ENCODE measurements around the gene SAXO2. TPM values are rescaled to one million over a fixed set of nuclear protein-coding genes. Genes with fewer than 3 reads are reported as not detected.
"Not testable (repeated sequence)": the region's sequence is repeated elsewhere in the genome, so short reads cannot be mapped to it uniquely, and the experiment has no call there.

The SAXO2 gene
- total and polyA plus RNA-seq, 4 donors: 1.9 to 5.1 (median 2.5) TPM; not detected in 1

- H3K4me3 ChIP-seq (ENCODE audit: low read length in 2 of 2); H3K4me1 ChIP-seq (ENCODE audit: control insufficient read depth in 1 of 2, insufficient read depth in 2 of 2, low read length in 2 of 2); H3K36me3 ChIP-seq (ENCODE audit: control insufficient read depth in 1 of 2, insufficient read depth in 2 of 2, low read length in 1 of 2); H3K27ac ChIP-seq (ENCODE audit: low read depth in 1 of 2, low read length in 2 of 2); H3K9me3 ChIP-seq (ENCODE audit: control insufficient read depth, low read length); ATAC-seq (ENCODE audit: low FRiP score); H3K27me3 ChIP-seq (ENCODE audit: control insufficient read depth in 1 of 2, insufficient read depth in 2 of 2, low read length in 1 of 2); intact Hi-C loops (cut with DNase I): not testable (repeated sequence)
- 83 to 91% methylated on average over 5 to 6 of the region's 6 CpGs for WGBS, 2 donors
- DNase-seq: peak in 1 of 2 donors; percentile 26
Measured at GRCh38 chr15:82324831-82325230, 62.2 kb downstream of the SAXO2 start.

DNA sequence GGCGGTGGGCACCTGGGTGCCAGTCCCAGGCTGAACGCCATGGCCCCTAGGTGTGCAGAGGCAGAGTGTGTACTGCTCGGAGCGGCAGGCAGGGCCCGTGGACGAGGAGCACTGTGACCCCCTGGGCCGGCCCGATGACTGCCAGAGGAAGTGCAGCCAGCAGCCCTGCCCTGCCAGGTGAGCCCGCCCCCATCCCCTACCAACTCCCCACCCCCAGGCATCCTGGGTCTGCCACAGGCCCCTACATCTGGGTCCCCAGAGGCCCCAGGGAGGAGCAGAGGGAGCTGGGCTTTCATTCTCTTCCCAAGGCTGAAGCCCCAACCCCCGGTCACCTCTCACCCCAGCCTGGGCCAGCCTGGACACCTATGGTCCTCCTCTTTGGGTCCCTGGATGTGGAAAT, 63.0 kb downstream of the SAXO2 start:
- ATAC-seq (ENCODE audit: low FRiP score); H3K4me1 ChIP-seq (ENCODE audit: control insufficient read depth in 1 of 2, insufficient read depth in 2 of 2, low read length in 2 of 2); H3K4me3 ChIP-seq (ENCODE audit: low read length in 2 of 2); DNase-seq; H3K27ac ChIP-seq (ENCODE audit: low read depth in 1 of 2, low read length in 2 of 2); H3K27me3 ChIP-seq (ENCODE audit: control insufficient read depth in 1 of 2, insufficient read depth in 2 of 2, low read length in 1 of 2); H3K36me3 ChIP-seq (ENCODE audit: control insufficient read depth in 1 of 2, insufficient read depth in 2 of 2, low read length in 1 of 2); H3K9me3 ChIP-seq (ENCODE audit: control insufficient read depth, low read length); intact Hi-C loops (cut with DNase I): not testable (repeated sequence)
- 96% methylated on average over 5 to 10 of the region's 10 CpGs for WGBS, 2 donors

- intact Hi-C loops (cut with DNase I); H3K4me3 ChIP-seq (ENCODE audit: low read length in 2 of 2); H3K9me3 ChIP-seq (ENCODE audit: control insufficient read depth, low read length); H3K27me3 ChIP-seq (ENCODE audit: control insufficient read depth in 1 of 2, insufficient read depth in 2 of 2, low read length in 1 of 2); ATAC-seq (ENCODE audit: low FRiP score); H3K4me1 ChIP-seq (ENCODE audit: control insufficient read depth in 1 of 2, insufficient read depth in 2 of 2, low read length in 2 of 2); H3K36me3 ChIP-seq (ENCODE audit: control insufficient read depth in 1 of 2, insufficient read depth in 2 of 2, low read length in 1 of 2); H3K27ac ChIP-seq (ENCODE audit: low read depth in 1 of 2, low read length in 2 of 2): not testable (repeated sequence)
- DNase-seq: peak in 1 of 2 donors; percentile 57
- 85 to 89% methylated on average over 19 to 22 of the region's 23 CpGs for WGBS, 2 donors
Measured at GRCh38 chr15:82326896-82327295, 64.3 kb downstream of the SAXO2 start.

DNA sequence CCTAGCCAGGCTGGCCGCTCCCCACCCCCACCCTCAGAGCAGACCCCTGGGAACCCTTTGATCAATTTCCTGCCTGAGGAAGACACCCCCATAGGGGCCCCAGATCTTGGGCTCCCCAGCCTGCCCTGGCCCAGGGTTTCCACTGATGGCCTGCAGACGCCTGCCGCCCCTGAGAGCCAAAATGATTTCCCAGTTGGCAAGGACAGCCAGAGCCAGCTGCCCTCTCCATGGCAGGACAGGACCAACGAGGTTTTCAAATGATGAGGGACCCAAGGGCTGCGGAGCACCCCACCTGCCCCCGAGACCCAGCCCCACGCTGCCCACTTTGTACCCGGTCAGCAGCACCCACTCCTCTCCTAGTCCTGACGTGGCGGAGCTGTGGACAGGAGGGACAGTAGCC, 64.8 kb downstream of the SAXO2 start:
- H3K27ac ChIP-seq (ENCODE audit: low read depth in 1 of 2, low read length in 2 of 2); intact Hi-C loops (cut with DNase I); H3K36me3 ChIP-seq (ENCODE audit: control insufficient read depth in 1 of 2, insufficient read depth in 2 of 2, low read length in 1 of 2); H3K4me1 ChIP-seq (ENCODE audit: control insufficient read depth in 1 of 2, insufficient read depth in 2 of 2, low read length in 2 of 2); H3K4me3 ChIP-seq (ENCODE audit: low read length in 2 of 2); ATAC-seq (ENCODE audit: low FRiP score); H3K27me3 ChIP-seq (ENCODE audit: control insufficient read depth in 1 of 2, insufficient read depth in 2 of 2, low read length in 1 of 2); H3K9me3 ChIP-seq (ENCODE audit: control insufficient read depth, low read length): not testable (repeated sequence)
- peak in 1 of 2 donors; percentile 16 for DNase-seq
- WGBS, 2 donors: 91 to 93% methylated on average over 7 to 8 of the region's 10 CpGs

GRCh38 chr15:82329039-82329438, 66.4 kb downstream of the SAXO2 start:
- H3K27me3 ChIP-seq (ENCODE audit: control insufficient read depth in 1 of 2, insufficient read depth in 2 of 2, low read length in 1 of 2); DNase-seq; intact Hi-C loops (cut with DNase I); H3K9me3 ChIP-seq (ENCODE audit: control insufficient read depth, low read length); H3K4me3 ChIP-seq (ENCODE audit: low read length in 2 of 2); H3K36me3 ChIP-seq (ENCODE audit: control insufficient read depth in 1 of 2, insufficient read depth in 2 of 2, low read length in 1 of 2); H3K27ac ChIP-seq (ENCODE audit: low read depth in 1 of 2, low read length in 2 of 2); H3K4me1 ChIP-seq (ENCODE audit: control insufficient read depth in 1 of 2, insufficient read depth in 2 of 2, low read length in 2 of 2); ATAC-seq (ENCODE audit: low FRiP score): not testable (repeated sequence)
- WGBS, 2 donors: 88% methylated on average over 7 of the region's 13 CpGs; no CpG with 5 or more reads in 1 of the 2 donors

- H3K4me3 ChIP-seq (ENCODE audit: low read length in 2 of 2); H3K4me1 ChIP-seq (ENCODE audit: control insufficient read depth in 1 of 2, insufficient read depth in 2 of 2, low read length in 2 of 2); H3K27me3 ChIP-seq (ENCODE audit: control insufficient read depth in 1 of 2, insufficient read depth in 2 of 2, low read length in 1 of 2); H3K9me3 ChIP-seq (ENCODE audit: control insufficient read depth, low read length); intact Hi-C loops (cut with DNase I); H3K27ac ChIP-seq (ENCODE audit: low read depth in 1 of 2, low read length in 2 of 2); H3K36me3 ChIP-seq (ENCODE audit: control insufficient read depth in 1 of 2, insufficient read depth in 2 of 2, low read length in 1 of 2); ATAC-seq (ENCODE audit: low FRiP score): not testable (repeated sequence)
- WGBS, 2 donors: 93 to 100% methylated on average over 1 to 7 of the region's 11 CpGs
- DNase-seq: peak in 1 of 2 donors; percentile 41
Measured at GRCh38 chr15:82330921-82331320, 68.3 kb downstream of the SAXO2 start.

- H3K4me1 ChIP-seq (ENCODE audit: control insufficient read depth in 1 of 2, insufficient read depth in 2 of 2, low read length in 2 of 2); H3K4me3 ChIP-seq (ENCODE audit: low read length in 2 of 2); ATAC-seq (ENCODE audit: low FRiP score); intact Hi-C loops (cut with DNase I); H3K27ac ChIP-seq (ENCODE audit: low read depth in 1 of 2, low read length in 2 of 2); H3K36me3 ChIP-seq (ENCODE audit: control insufficient read depth in 1 of 2, insufficient read depth in 2 of 2, low read length in 1 of 2); H3K27me3 ChIP-seq (ENCODE audit: control insufficient read depth in 1 of 2, insufficient read depth in 2 of 2, low read length in 1 of 2); H3K9me3 ChIP-seq (ENCODE audit: control insufficient read depth, low read length): not testable (repeated sequence)
- 80 to 87% methylated on average over 1 to 3 of the region's 3 CpGs for WGBS, 2 donors
- peak in 1 of 2 donors; percentile 16 for DNase-seq
Measured at GRCh38 chr15:82331576-82332304, 69.1 kb downstream of the SAXO2 start.

- 40 to 51% methylated on average over 9 to 12 of the region's 13 CpGs for WGBS, 2 donors
- H3K4me1 ChIP-seq (ENCODE audit: control insufficient read depth in 1 of 2, insufficient read depth in 2 of 2, low read length in 2 of 2); H3K27ac ChIP-seq (ENCODE audit: low read depth in 1 of 2, low read length in 2 of 2); H3K9me3 ChIP-seq (ENCODE audit: control insufficient read depth, low read length); H3K36me3 ChIP-seq (ENCODE audit: control insufficient read depth in 1 of 2, insufficient read depth in 2 of 2, low read length in 1 of 2); intact Hi-C loops (cut with DNase I); H3K27me3 ChIP-seq (ENCODE audit: control insufficient read depth in 1 of 2, insufficient read depth in 2 of 2, low read length in 1 of 2); H3K4me3 ChIP-seq (ENCODE audit: low read length in 2 of 2): not testable (repeated sequence)
- ATAC-seq (ENCODE audit: low FRiP score) (peak; percentile 41), DNase-seq (peak; percentile 48 to 70)
Measured at GRCh38 chr15:82332711-82333602, 70.3 kb downstream of the SAXO2 start.

Measured in aorta (tissue), 5 donors.